HT-29 (cell line): ENCODE results near the gene ANKRD37. TPM values are rescaled to one million over a fixed set of nuclear protein-coding genes. Genes with fewer than 3 reads are reported as not detected.

Experiments used
- DNase-seq: peaks from one replicate; pipeline ENCODE4 v3.0.0-alpha.2; 2015; ENCODE audit warnings: low spot score
- total RNA-seq: library from RNA; depleted of rRNA; stranded (reverse); fragments of >200 nt; shearing (Covaris generic); gene quantifications from 2 replicates; pipeline ENCODE4 v1.2.3, GENCODE V29; 2014

ANKRD37 gene
- total RNA-seq, 1 experiment from 2014 or later, result 10.4 TPM

- DNase-seq, result no peak
Observed at GRCh38 chr4:185379326-185380295, 17.0 kb upstream of the ANKRD37 start.

- no peak for DNase-seq
Observed at GRCh38 chr4:185380320-185380719, 16.3 kb upstream of the ANKRD37 start.

GRCh38 chr4:185381288-185382196 is 15.1 kb upstream of the ANKRD37 start:
- no peak for DNase-seq

DNA sequence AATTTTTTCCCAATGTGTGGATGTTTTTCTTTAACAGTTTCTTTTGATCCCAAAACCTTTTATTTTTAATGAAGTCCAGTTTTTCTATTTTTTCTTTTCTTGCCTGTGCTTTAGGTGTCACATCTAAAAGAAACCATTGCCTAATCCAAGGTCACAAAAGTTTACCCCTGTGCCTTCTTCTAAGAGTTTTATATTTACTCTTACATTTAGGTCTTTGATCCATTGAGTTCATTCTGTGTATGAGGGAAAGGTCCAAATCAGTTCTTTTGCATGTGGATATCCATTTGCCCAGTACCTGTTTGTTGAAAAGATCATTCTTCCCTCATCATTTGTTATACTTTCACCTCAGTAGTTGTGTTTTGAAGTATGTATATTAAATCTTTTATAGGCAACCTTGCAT is 13.9 kb upstream of the ANKRD37 start:
- DNase-seq, result no peak

DNA sequence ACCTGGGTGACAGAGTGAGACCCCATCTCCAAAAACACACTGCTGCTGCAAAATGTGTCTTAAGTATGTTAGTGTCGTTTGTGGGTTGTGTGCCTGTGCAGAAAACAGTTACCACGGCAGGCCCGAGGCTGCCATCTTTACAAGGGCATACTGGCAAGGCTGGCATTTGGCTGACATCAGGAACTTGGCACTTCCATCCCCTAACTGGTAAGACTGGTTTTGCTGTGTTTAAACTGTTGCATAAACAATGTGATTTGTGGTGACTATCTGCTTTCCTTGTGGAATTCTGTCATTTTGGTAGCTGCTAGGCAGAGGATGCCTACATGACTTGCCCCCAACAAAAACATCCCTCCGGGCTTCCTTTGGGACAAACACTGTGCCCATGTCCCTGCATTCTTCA is 13.2 kb upstream of the ANKRD37 start:
- DNase-seq, result peak; percentile 70

DNA sequence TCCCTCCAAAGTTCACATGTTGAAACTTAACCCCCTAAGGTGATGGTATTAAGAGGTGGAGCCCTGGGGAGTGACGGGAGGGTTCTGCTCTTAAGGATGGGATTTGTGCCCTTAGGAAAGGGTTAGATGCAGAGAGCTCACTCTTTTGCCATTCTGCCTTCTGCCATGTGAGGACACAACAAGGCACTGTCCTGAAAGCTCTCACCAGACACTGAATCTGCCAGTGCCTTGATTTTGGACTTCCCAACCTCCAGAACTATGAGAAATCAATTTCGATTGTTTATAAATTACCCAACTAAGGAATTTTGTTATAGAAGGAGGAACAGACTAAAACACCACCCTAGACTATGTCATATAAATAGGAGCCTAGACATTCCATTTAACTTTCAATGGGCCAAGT is 12.6 kb upstream of the ANKRD37 start:
- DNase-seq, result no peak

GRCh38 chr4:185384930-185385331 is 11.7 kb upstream of the ANKRD37 start:
- DNase-seq, result no peak

DNA sequence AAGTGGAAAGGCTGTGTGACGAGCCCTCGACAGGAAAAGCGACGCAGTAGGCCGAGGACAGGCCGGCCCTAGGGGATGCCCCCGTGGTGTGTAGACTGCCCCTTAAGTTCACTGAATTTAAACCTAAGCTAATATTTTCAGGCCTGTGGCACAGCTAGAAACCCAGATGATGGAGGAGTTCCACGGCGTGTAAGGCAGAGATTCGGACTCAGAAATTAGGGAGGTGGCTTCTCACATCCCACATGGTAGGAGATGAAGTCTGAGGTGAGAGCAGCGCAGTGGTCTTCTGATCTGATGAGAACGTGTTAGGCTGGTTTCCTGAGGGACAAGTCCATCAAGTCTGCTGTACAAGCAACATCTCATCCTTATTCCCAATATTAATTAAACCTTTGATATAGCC is 8.7 kb upstream of the ANKRD37 start:
- no peak for DNase-seq

DNA sequence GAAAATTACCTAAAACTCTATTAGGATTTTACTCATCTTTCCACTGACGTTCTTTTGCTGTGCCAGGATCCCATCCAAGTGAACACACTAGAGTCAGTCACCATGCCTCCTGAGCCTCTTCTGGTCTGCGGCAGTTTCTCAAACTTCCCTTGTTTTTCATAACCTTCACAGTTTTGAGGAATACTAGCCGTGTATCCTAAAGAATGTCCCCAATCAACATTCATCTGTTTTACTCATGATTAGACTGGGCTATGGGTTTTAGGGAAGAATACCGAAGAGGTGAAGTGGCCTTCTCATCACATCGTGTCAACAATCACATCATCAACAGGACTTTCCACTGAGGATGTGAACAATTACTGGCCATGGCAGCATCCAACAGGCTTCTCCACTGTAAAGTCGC is 5.7 kb upstream of the ANKRD37 start:
- no peak for DNase-seq

DNA sequence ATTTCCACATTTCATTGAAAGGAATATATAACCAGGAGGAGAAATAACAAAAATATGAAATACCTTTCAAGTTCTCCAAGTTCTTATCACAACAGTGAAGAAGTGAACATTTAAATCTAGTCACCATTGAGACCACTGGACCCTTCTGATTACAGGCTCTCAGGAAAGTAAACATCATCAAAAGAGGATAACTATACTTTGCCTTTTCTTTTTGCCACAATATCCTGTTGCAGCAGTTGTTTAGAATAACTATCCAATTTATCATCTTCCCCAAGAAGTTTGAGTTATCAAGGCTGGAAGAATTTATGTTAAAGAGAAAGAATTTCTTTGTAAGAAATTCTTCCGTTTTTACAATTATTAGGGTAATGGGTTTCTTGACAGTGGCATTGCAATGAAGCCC is 4.5 kb upstream of the ANKRD37 start:
- DNase-seq, result no peak

GRCh38 chr4:185394568-185395237 is 1.9 kb upstream of the ANKRD37 start:
- DNase-seq, result no peak

- DNase-seq, result peak; percentile 69
Observed at GRCh38 chr4:185395238-185395955, 1.2 kb upstream of the ANKRD37 start, which contains the start of gene LRP2BP. LRP2BP (minus strand) TSS chr4:185395924; CDS start chr4:185378186, 17,738 bp downstream.

- DNase-seq, result peak; percentile 90
Observed at GRCh38 chr4:185395956-185396723, 501 bp upstream of the ANKRD37 start.

DNA sequence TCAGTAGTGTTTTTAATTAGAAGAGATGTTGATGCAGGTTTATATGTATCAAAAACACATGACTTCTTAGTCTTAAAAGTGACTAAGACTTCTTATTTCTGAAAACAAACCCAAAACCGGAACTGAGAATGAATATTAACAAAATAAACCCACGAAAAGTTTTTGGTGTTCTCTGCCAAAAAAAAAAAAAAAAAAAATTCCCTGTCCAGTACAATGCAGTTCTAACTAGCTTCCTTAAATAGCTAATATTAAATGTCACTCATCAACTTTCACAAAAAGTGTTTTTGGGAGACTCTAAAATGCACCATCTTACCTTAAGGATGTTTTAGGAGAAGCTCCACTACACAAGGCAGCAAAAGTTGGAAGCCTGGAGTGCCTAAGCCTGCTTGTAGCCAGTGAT is 2.0 kb downstream of the ANKRD37 start:
- DNase-seq, result no peak

GRCh38 chr4:185399466-185399865 is 2.8 kb downstream of the ANKRD37 start:
- no peak for DNase-seq

DNA sequence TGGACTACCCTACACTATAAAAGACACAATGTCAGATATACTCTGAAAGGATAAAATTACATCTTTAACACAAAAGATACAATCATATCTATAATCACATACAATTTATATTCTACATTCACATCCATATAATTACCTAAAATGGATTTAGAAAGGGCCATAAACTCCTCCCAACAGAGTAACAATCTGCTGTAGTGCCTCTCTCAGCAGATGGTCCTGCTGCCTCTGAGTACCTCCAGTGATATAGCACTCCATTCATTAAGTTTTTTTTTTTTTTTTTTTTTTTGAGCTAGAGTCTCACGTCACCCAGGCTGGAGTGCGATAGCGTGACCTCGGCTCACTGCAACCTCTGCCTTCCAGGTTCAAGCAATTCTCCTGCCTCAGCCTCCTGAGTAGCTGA is 7.4 kb downstream of the ANKRD37 start:
- no peak for DNase-seq

GRCh38 chr4:185405296-185405999 is 8.8 kb downstream of the ANKRD37 start:
- no peak for DNase-seq

DNA sequence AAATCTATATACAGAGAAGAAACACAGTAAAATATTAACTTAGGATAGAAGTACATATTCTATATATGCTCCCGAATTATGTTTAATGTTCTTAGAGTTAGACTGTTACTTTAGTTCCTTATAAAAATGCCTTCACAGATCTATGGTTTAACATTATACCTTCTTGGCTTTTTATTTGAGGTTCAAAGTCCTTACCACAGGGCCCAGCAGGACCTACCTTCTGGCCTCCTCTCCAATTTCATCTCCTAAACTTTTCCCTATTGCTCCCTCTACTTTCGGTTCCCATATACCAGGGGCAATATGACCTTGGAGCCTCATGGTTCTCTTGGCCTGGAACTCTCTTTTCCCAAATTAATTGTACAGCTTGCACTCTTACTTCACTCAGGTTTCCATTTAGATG is 11.8 kb downstream of the ANKRD37 start:
- DNase-seq, result no peak

- no peak for DNase-seq
Observed at GRCh38 chr4:185411849-185412248, 15.2 kb downstream of the ANKRD37 start.

DNA sequence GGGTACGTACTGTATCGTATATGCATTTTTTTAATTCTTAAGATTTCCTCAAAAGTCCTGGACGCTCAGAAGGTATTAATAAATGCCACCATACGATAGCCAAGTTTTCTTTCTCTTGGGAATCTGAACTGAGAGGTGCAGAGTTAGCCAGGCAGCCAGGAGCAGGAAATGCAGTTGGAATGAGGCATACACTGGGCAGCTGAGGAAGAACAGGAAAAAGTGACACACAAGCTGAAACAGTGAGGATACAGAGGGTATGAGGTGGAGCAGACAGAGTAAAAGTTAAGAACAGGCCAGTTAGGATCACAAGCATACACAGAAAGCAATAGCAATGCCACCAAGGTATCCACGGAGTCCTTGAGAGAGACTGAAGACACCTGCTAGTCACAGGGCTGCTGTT is 15.8 kb downstream of the ANKRD37 start:
- no peak for DNase-seq
